Measurements from ENCODE around the gene TCEA3.

Gene TCEA3

DNA sequence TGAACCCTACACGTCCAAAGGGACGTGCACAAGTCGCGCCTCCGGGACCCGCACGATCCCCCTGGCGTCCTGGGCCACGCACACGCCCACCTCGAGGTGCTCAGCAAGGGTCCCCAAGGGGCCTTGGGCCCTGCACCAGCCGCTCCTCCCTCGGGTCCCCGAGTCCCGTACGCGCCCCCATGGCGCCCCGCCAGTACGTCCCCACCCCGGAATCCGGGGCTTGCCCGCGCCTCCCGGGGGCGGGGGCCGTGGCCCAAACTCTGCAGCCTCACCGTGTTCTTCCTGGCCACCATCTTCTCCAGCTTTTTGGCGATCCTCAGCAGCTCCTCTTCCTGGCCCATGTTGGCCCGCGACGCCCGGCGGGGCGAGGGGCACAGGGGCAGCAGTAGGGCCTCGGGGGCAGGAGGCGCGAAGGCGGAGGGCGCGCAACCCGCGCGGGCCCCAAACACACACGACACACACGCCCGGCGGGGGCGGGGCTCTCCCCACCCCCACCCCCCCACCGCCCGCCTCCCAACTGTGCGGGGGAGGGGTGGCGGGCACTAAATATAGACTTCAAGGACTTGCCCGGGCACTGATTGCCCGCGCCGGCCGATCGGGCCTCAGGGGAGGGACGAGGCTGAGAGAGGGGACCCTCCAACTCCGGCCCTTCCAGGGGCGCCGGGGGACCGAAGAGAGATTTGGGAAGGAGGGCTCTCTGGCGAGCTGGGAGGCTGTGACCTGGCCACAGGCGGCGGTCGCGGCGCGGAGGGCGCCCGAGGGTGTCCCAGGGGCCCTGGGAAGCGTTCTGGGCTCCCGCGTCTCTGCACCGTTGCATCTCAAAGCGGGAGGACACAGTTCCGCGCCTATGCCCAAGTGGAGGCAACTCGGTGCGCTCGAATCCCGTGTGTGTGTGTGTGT lies at the start of gene TCEA3:
TSS of gene TCEA3 (minus strand) at position 456 of the 900 bp plus-strand sequence. CDS start at position 341, 115 bp downstream.
- Histone ChIP-seq H3K9me3 (ENCODE audit: control insufficient read depth, insufficient read depth, low read length) (no peaks in the 10 kb centered on the region), H3K4me1 (ENCODE audit: control insufficient read depth, insufficient read depth, low read length) (peaks cover 2% of the 10 kb centered on the region), H3K4me3 (ENCODE audit: low read length) (peak within 1 kb of the TSS; percentile 31; the same call in 1 of the 2 replicates), H3K27ac (ENCODE audit: low read length) (no peak within 1 kb of the TSS), H3K36me3 (ENCODE audit: control insufficient read depth, insufficient read depth, low read length) (no peaks in the 10 kb centered on the region), H3K27me3 (ENCODE audit: control insufficient read depth, insufficient read depth, low read length) (peaks cover 62% of the 10 kb centered on the region)
- DNase-seq (ENCODE audit: low read depth, low spot score), result no peak
- no CpG with 5 or more reads among the region's 84 CpGs for WGBS (ENCODE audit: insufficient coverage, insufficient read length)

- Histone ChIP-seq H3K36me3 (ENCODE audit: control insufficient read depth, insufficient read depth, low read length) (no peaks in the 10 kb centered on the region), H3K4me3 (ENCODE audit: low read length) (no peak overlapping the region), H3K27ac (ENCODE audit: low read length) (no peak overlapping the region), H3K9me3 (ENCODE audit: control insufficient read depth, insufficient read depth, low read length) (no peaks in the 10 kb centered on the region), H3K4me1 (ENCODE audit: control insufficient read depth, insufficient read depth, low read length) (no peaks in the 10 kb centered on the region), H3K27me3 (ENCODE audit: control insufficient read depth, insufficient read depth, low read length) (no peaks in the 10 kb centered on the region)
- no peak for DNase-seq (ENCODE audit: low read depth, low spot score)
- no CpG with 5 or more reads among the region's 6 CpGs for WGBS (ENCODE audit: insufficient coverage, insufficient read length)
Measured at GRCh38 chr1:23473037-23473800, 48.7 kb upstream of the TCEA3 start.

GRCh38 chr1:23472351-23473036 lies 47.9 kb upstream of the TCEA3 start:
- DNase-seq (ENCODE audit: low read depth, low spot score), result no peak
- H3K27ac ChIP-seq (ENCODE audit: low read length), result no peak overlapping the region
- H3K4me3 ChIP-seq (ENCODE audit: low read length), result no peak overlapping the region
- H3K36me3 ChIP-seq (ENCODE audit: control insufficient read depth, insufficient read depth, low read length), result no peaks in the 10 kb centered on the region
- no peaks in the 10 kb centered on the region for H3K27me3 ChIP-seq (ENCODE audit: control insufficient read depth, insufficient read depth, low read length)
- H3K4me1 ChIP-seq (ENCODE audit: control insufficient read depth, insufficient read depth, low read length), result no peaks in the 10 kb centered on the region
- H3K9me3 ChIP-seq (ENCODE audit: control insufficient read depth, insufficient read depth, low read length), result no peaks in the 10 kb centered on the region
- no CpG with 5 or more reads among the region's 5 CpGs for WGBS (ENCODE audit: insufficient coverage, insufficient read length)

DNA sequence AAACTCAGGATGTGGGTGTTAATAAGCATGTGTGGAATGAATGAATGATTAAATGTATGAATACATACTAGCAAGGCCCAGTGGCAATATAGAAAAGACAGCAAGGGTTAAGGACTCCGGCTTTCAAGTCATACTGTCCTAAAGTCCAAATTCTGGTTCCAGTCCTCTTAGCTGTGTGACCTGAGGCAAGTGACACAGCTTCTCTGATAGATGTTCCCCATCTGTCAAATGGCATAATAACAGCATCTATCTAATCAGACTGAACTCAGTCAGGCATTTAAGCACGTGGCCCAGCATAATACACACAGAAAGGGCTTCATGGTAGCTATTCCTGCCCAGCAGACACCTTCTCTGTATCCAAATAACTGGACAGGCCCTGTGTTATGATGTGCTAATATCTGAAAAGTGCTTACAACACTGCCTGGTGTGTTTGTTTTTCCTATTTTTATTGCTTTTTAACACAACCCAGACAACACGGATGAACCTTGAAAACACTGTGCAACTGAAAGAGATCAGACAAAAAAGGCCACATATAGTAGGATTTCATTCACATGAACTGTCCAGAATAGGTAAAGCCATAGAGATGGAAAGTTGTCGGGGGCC lies 47.0 kb upstream of the TCEA3 start:
- WGBS (ENCODE audit: insufficient coverage, insufficient read length), result no CpG with 5 or more reads among the region's 4 CpGs
- Histone ChIP-seq H3K36me3 (ENCODE audit: control insufficient read depth, insufficient read depth, low read length) (no peaks in the 10 kb centered on the region), H3K4me1 (ENCODE audit: control insufficient read depth, insufficient read depth, low read length) (no peaks in the 10 kb centered on the region), H3K27ac (ENCODE audit: low read length) (no peak overlapping the region), H3K4me3 (ENCODE audit: low read length) (no peak overlapping the region), H3K9me3 (ENCODE audit: control insufficient read depth, insufficient read depth, low read length) (no peaks in the 10 kb centered on the region), H3K27me3 (ENCODE audit: control insufficient read depth, insufficient read depth, low read length) (no peaks in the 10 kb centered on the region)
- no peak for DNase-seq (ENCODE audit: low read depth, low spot score)

DNA sequence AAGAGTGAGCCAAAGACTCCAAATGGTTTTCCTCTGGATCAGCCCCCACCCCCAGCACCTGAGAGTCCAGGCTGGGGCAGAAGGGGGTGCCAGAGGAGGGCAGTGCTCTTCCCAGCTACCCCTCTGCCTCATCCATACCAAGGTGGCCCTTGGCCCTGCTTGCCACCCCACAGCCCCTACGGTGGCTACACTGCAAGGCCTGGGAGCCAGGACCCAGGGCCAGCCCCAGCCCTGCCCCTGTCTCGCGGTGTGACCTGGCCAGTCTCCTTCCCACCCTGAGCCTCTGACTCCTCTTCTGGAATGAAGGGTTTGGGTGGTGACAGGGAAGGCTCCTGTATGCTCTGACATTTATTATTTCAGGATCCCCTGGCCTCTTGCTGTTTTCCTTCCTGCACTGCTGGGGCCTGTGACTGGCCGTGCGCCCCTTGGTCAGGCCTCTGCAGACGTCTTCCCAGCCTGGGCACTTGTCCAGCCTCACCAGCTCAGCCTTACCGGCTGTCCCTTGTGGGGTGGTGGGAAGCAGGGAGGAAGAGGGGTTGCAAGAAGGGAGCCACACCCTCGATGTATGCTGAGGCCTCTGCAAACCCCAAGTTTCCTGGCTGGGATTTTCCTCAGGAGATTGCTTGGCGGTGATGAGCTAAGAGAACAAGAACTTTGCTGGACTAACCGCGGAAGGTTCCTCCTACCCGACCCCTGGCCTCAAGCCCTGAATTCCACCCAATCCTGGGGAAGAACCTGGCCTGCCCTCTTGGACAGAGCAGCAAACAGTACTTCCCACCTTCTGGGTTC lies 45.9 kb upstream of the TCEA3 start:
- Histone ChIP-seq H3K27ac (ENCODE audit: low read length) (no peak overlapping the region), H3K27me3 (ENCODE audit: control insufficient read depth, insufficient read depth, low read length) (no peaks in the 10 kb centered on the region), H3K36me3 (ENCODE audit: control insufficient read depth, insufficient read depth, low read length) (no peaks in the 10 kb centered on the region), H3K4me3 (ENCODE audit: low read length) (no peak overlapping the region), H3K9me3 (ENCODE audit: control insufficient read depth, insufficient read depth, low read length) (no peaks in the 10 kb centered on the region), H3K4me1 (ENCODE audit: control insufficient read depth, insufficient read depth, low read length) (no peaks in the 10 kb centered on the region)
- WGBS (ENCODE audit: insufficient coverage, insufficient read length), result no CpG with 5 or more reads among the region's 12 CpGs
- DNase-seq (ENCODE audit: low read depth, low spot score), result no peak

GRCh38 chr1:23469372-23469982 lies 44.9 kb upstream of the TCEA3 start:
- H3K9me3 ChIP-seq (ENCODE audit: control insufficient read depth, insufficient read depth, low read length), result no peaks in the 10 kb centered on the region
- no peaks in the 10 kb centered on the region for H3K36me3 ChIP-seq (ENCODE audit: control insufficient read depth, insufficient read depth, low read length)
- H3K4me3 ChIP-seq (ENCODE audit: low read length), result no peak overlapping the region
- DNase-seq (ENCODE audit: low read depth, low spot score), result no peak
- no peaks in the 10 kb centered on the region for H3K4me1 ChIP-seq (ENCODE audit: control insufficient read depth, insufficient read depth, low read length)
- no peak overlapping the region for H3K27ac ChIP-seq (ENCODE audit: low read length)
- no peaks in the 10 kb centered on the region for H3K27me3 ChIP-seq (ENCODE audit: control insufficient read depth, insufficient read depth, low read length)
- no CpG with 5 or more reads among the region's 5 CpGs for WGBS (ENCODE audit: insufficient coverage, insufficient read length)

DNA sequence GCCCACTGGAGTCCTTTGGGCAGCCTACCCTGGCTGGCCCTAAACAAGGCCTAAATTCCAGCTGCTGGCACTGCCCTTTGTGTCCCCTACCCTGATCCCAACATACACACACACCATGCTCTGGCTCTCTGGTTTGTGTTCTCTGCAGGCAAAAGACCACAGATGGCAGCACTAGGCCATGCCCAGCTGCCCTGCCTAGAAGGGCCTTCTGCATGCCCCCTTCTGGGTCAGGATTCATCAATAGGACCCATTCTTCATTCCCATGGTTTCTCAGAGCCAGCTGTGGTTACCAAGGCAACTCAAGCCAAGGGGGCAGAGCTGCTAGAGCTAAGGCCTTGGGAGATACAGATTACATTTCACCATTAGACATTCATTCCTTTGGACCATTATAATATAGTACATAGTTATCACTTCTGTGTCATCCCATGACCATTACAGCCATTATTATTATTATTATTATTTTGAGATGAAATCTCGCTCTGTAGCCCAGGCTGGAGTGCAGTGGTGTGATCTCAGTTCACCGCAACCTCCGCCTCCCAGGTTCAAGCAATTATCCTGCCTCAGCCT lies 42.0 kb upstream of the TCEA3 start:
- Histone ChIP-seq H3K27me3 (ENCODE audit: control insufficient read depth, insufficient read depth, low read length) (no peaks in the 10 kb centered on the region), H3K4me1 (ENCODE audit: control insufficient read depth, insufficient read depth, low read length) (no peaks in the 10 kb centered on the region), H3K36me3 (ENCODE audit: control insufficient read depth, insufficient read depth, low read length) (no peaks in the 10 kb centered on the region), H3K27ac (ENCODE audit: low read length) (no peak overlapping the region), H3K9me3 (ENCODE audit: control insufficient read depth, insufficient read depth, low read length) (no peaks in the 10 kb centered on the region), H3K4me3 (ENCODE audit: low read length) (no peak overlapping the region)
- no CpG with 5 or more reads among the region's 3 CpGs for WGBS (ENCODE audit: insufficient coverage, insufficient read length)
- no peak for DNase-seq (ENCODE audit: low read depth, low spot score)

GRCh38 chr1:23463286-23463685 lies 38.7 kb upstream of the TCEA3 start:
- Histone ChIP-seq H3K4me3 (ENCODE audit: low read length) (no peak overlapping the region), H3K36me3 (ENCODE audit: control insufficient read depth, insufficient read depth, low read length) (no peaks in the 10 kb centered on the region), H3K9me3 (ENCODE audit: control insufficient read depth, insufficient read depth, low read length) (no peaks in the 10 kb centered on the region), H3K27ac (ENCODE audit: low read length) (no peak overlapping the region), H3K4me1 (ENCODE audit: control insufficient read depth, insufficient read depth, low read length) (no peaks in the 10 kb centered on the region), H3K27me3 (ENCODE audit: control insufficient read depth, insufficient read depth, low read length) (no peaks in the 10 kb centered on the region)
- no peak for DNase-seq (ENCODE audit: low read depth, low spot score)
- no CpG with 5 or more reads among the region's 3 CpGs for WGBS (ENCODE audit: insufficient coverage, insufficient read length)

DNA sequence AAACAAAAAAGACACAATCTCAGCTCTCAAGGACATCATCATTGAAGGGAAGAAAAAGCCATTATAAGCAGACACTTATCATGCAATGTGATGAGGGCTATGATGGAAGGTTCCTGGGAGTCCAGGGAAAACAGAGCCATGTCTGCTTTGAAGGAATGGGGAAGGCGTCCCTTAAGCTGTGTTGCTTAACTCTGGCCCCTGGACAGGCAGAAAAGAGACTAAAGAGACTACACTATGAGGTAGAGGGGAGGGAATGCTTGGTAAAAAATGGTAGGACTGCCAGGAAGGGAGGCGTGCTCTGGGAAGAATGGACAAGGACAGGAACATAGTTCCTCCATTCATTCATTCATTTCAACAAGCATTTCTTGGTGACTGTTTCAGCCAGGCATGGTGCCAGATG lies 38.2 kb upstream of the TCEA3 start:
- no CpG with 5 or more reads among the region's 2 CpGs for WGBS (ENCODE audit: insufficient coverage, insufficient read length)
- H3K4me1 ChIP-seq (ENCODE audit: control insufficient read depth, insufficient read depth, low read length), result no peaks in the 10 kb centered on the region
- no peak overlapping the region for H3K27ac ChIP-seq (ENCODE audit: low read length)
- no peaks in the 10 kb centered on the region for H3K9me3 ChIP-seq (ENCODE audit: control insufficient read depth, insufficient read depth, low read length)
- H3K4me3 ChIP-seq (ENCODE audit: low read length), result no peak overlapping the region
- no peak for DNase-seq (ENCODE audit: low read depth, low spot score)
- H3K27me3 ChIP-seq (ENCODE audit: control insufficient read depth, insufficient read depth, low read length), result no peaks in the 10 kb centered on the region
- H3K36me3 ChIP-seq (ENCODE audit: control insufficient read depth, insufficient read depth, low read length), result no peaks in the 10 kb centered on the region

Measured in iPS DF 6.9 (cell line).